Activated T-cell treated with anti-CD3 and anti-CD28 coated beads, Interleukin-2, amount 50 U/mL, for 24 hours (primary cell): ENCODE measurements around the gene PARD3.

Source experiments
- DNase-seq: peaks from one replicate; pipeline ENCODE4 v3.0.0-alpha.2; 2020
- H3K27ac Mint-ChIP-seq: 2 replicates; pipeline ENCODE4 v1.8.0; 2020; ENCODE audit warnings: mild to moderate bottlenecking, mixed read lengths
- H3K27me3 Mint-ChIP-seq: 2 replicates; pipeline ENCODE4 v1.8.0; 2020; ENCODE audit warnings: mixed read lengths
- H3K36me3 Mint-ChIP-seq: 2 replicates; pipeline ENCODE4 v1.8.0; 2020; ENCODE audit warnings: low read depth, mixed read lengths
- H3K4me1 Mint-ChIP-seq: 2 replicates; pipeline ENCODE4 v1.8.0; 2020; ENCODE audit warnings: low read depth, mixed read lengths
- H3K4me3 Mint-ChIP-seq: 2 replicates; pipeline ENCODE4 v1.8.0; 2020; ENCODE audit warnings: mild to moderate bottlenecking, moderate library complexity, mixed read lengths
- H3K9me3 Mint-ChIP-seq: 2 replicates; pipeline ENCODE4 v1.8.0; 2020; ENCODE audit warnings: mixed read lengths

PARD3 gene

GRCh38 chr10:34320265-34320664 lies 494.8 kb downstream of the PARD3 start:
- Mint-ChIP-seq H3K4me1 (no peaks in the 10 kb centered on the region), H3K27ac (no peak overlapping the region), H3K36me3 (no peaks in the 10 kb centered on the region), H3K9me3 (no peaks in the 10 kb centered on the region), H3K4me3 (no peak overlapping the region), H3K27me3 (no peaks in the 10 kb centered on the region)
- DNase-seq = no peak

GRCh38 chr10:34319197-34319846 lies 495.8 kb downstream of the PARD3 start:
- no peak overlapping the region for H3K4me3 Mint-ChIP-seq
- peaks cover 2% of the 10 kb centered on the region for H3K4me1 Mint-ChIP-seq
- no peaks in the 10 kb centered on the region for H3K9me3 Mint-ChIP-seq
- no peak overlapping the region for H3K27ac Mint-ChIP-seq
- no peak for DNase-seq
- H3K36me3 Mint-ChIP-seq = no peaks in the 10 kb centered on the region
- H3K27me3 Mint-ChIP-seq = no peaks in the 10 kb centered on the region

GRCh38 chr10:34316154-34316553 lies 498.9 kb downstream of the PARD3 start:
- DNase-seq = no peak
- Mint-ChIP-seq H3K27me3 (no peaks in the 10 kb centered on the region), H3K9me3 (no peaks in the 10 kb centered on the region), H3K4me3 (no peak overlapping the region), H3K4me1 (peaks cover 13% of the 10 kb centered on the region), H3K27ac (no peak overlapping the region), H3K36me3 (no peaks in the 10 kb centered on the region)

- Mint-ChIP-seq H3K36me3 (no peaks in the 10 kb centered on the region), H3K27ac (no peak overlapping the region), H3K9me3 (no peaks in the 10 kb centered on the region), H3K4me3 (no peak overlapping the region), H3K27me3 (no peaks in the 10 kb centered on the region), H3K4me1 (peaks cover 13% of the 10 kb centered on the region)
- no peak for DNase-seq
Observed at GRCh38 chr10:34314457-34314856, 500.6 kb downstream of the PARD3 start.

GRCh38 chr10:34313888-34314287 lies 501.2 kb downstream of the PARD3 start:
- Mint-ChIP-seq H3K9me3 (no peaks in the 10 kb centered on the region), H3K27ac (no peak overlapping the region), H3K36me3 (no peaks in the 10 kb centered on the region), H3K27me3 (no peaks in the 10 kb centered on the region), H3K4me1 (peaks cover 13% of the 10 kb centered on the region), H3K4me3 (no peak overlapping the region)
- no peak for DNase-seq

GRCh38 chr10:34313353-34313752 lies 501.7 kb downstream of the PARD3 start:
- H3K27ac Mint-ChIP-seq = no peak overlapping the region
- no peaks in the 10 kb centered on the region for H3K27me3 Mint-ChIP-seq

GRCh38 chr10:34311679-34312078 lies 503.4 kb downstream of the PARD3 start:
- no peaks in the 10 kb centered on the region for H3K27me3 Mint-ChIP-seq
- H3K4me1 Mint-ChIP-seq = peaks cover 13% of the 10 kb centered on the region
- H3K27ac Mint-ChIP-seq = no peak overlapping the region
- DNase-seq = no peak
- no peak overlapping the region for H3K4me3 Mint-ChIP-seq
- no peaks in the 10 kb centered on the region for H3K9me3 Mint-ChIP-seq
- H3K36me3 Mint-ChIP-seq = no peaks in the 10 kb centered on the region

More at GRCh38 chr10:34313353-34313752, 501.7 kb downstream of the PARD3 start:
- DNase-seq = no peak
- no peak overlapping the region for H3K4me3 Mint-ChIP-seq
- H3K9me3 Mint-ChIP-seq = no peaks in the 10 kb centered on the region
- H3K36me3 Mint-ChIP-seq = no peaks in the 10 kb centered on the region
- peaks cover 13% of the 10 kb centered on the region for H3K4me1 Mint-ChIP-seq

GRCh38 chr10:34310234-34310633 lies 504.9 kb downstream of the PARD3 start:
- no peaks in the 10 kb centered on the region for H3K36me3 Mint-ChIP-seq
- peaks cover 13% of the 10 kb centered on the region for H3K4me1 Mint-ChIP-seq
- no peaks in the 10 kb centered on the region for H3K27me3 Mint-ChIP-seq
- DNase-seq = no peak
- no peak overlapping the region for H3K4me3 Mint-ChIP-seq
- H3K27ac Mint-ChIP-seq = no peak overlapping the region
- no peaks in the 10 kb centered on the region for H3K9me3 Mint-ChIP-seq

- DNase-seq = no peak
- Mint-ChIP-seq H3K36me3 (no peaks in the 10 kb centered on the region), H3K27ac (no peak overlapping the region), H3K4me1 (no peaks in the 10 kb centered on the region), H3K9me3 (no peaks in the 10 kb centered on the region), H3K4me3 (no peak overlapping the region), H3K27me3 (no peaks in the 10 kb centered on the region)
Observed at GRCh38 chr10:34305189-34305588, 509.9 kb downstream of the PARD3 start.

- Mint-ChIP-seq H3K4me1 (peaks cover 3% of the 10 kb centered on the region), H3K27ac (no peak overlapping the region), H3K36me3 (no peaks in the 10 kb centered on the region), H3K9me3 (no peaks in the 10 kb centered on the region), H3K27me3 (peaks cover 3% of the 10 kb centered on the region), H3K4me3 (no peak overlapping the region)
- DNase-seq = no peak
Observed at GRCh38 chr10:34303022-34303421, 512.1 kb downstream of the PARD3 start.

- Mint-ChIP-seq H3K4me3 (no peak overlapping the region), H3K27me3 (peaks cover 7% of the 10 kb centered on the region), H3K9me3 (no peaks in the 10 kb centered on the region), H3K27ac (no peak overlapping the region), H3K36me3 (no peaks in the 10 kb centered on the region), H3K4me1 (peaks cover 8% of the 10 kb centered on the region)
- DNase-seq = no peak
Observed at GRCh38 chr10:34299105-34299611, 515.9 kb downstream of the PARD3 start.

- H3K27ac Mint-ChIP-seq = no peak overlapping the region
- H3K4me3 Mint-ChIP-seq = no peak overlapping the region
- peaks cover 7% of the 10 kb centered on the region for H3K27me3 Mint-ChIP-seq
- no peak for DNase-seq
- H3K4me1 Mint-ChIP-seq = peaks cover 13% of the 10 kb centered on the region
- H3K36me3 Mint-ChIP-seq = no peaks in the 10 kb centered on the region
- H3K9me3 Mint-ChIP-seq = no peaks in the 10 kb centered on the region
Observed at GRCh38 chr10:34298346-34298818, 516.7 kb downstream of the PARD3 start.

- Mint-ChIP-seq H3K4me3 (no peak overlapping the region), H3K36me3 (no peaks in the 10 kb centered on the region), H3K27me3 (peaks cover 7% of the 10 kb centered on the region), H3K27ac (no peak overlapping the region), H3K9me3 (no peaks in the 10 kb centered on the region), H3K4me1 (peaks cover 13% of the 10 kb centered on the region)
- no peak for DNase-seq
Observed at GRCh38 chr10:34297541-34298345, 517.4 kb downstream of the PARD3 start.

GRCh38 chr10:34295142-34295548 lies 520.0 kb downstream of the PARD3 start:
- Mint-ChIP-seq H3K4me1 (peaks cover 20% of the 10 kb centered on the region), H3K36me3 (no peaks in the 10 kb centered on the region), H3K27me3 (peaks cover 7% of the 10 kb centered on the region), H3K27ac (no peak overlapping the region), H3K9me3 (no peaks in the 10 kb centered on the region), H3K4me3 (no peak overlapping the region)
- DNase-seq = no peak

GRCh38 chr10:34294137-34294536 lies 521.0 kb downstream of the PARD3 start:
- no peak overlapping the region for H3K27ac Mint-ChIP-seq
- DNase-seq = no peak
- H3K27me3 Mint-ChIP-seq = peaks cover 7% of the 10 kb centered on the region
- H3K4me3 Mint-ChIP-seq = no peak overlapping the region
- peaks cover 19% of the 10 kb centered on the region for H3K4me1 Mint-ChIP-seq
- H3K36me3 Mint-ChIP-seq = no peaks in the 10 kb centered on the region
- H3K9me3 Mint-ChIP-seq = no peaks in the 10 kb centered on the region
